Tibial artery (tissue), 4 donors: ENCODE measurements around the gene NTM.
"Not testable (repeated sequence)": the region's sequence is repeated elsewhere in the genome, so short reads cannot be mapped to it uniquely, and the experiment has no call there.

Experiments used
- DNase-seq, 2 donors: peaks; one replicate each; pipeline ENCODE4 v3.0.0-alpha.2; 2019
- H3K27ac ChIP-seq, 2 donors: fragments of 200-600 bp; sonication (generic) in 1 of 2; 1 replicate in 1 of 2; 2 replicates in 1 of 2; pipeline ENCODE4 v1.5.1; 2018 to 2019; ENCODE audit warnings: mild to moderate bottlenecking in 1 of 2
- H3K27me3 ChIP-seq, 2 donors: fragments of 200-600 bp; sonication (generic) in 1 of 2; one replicate each; pipeline versions ENCODE4 v1.5.1 to v1.6.0; 2016 to 2019
- H3K36me3 ChIP-seq, 3 donors: fragments of 200-600 bp; sonication (generic) in 2 of 3; one replicate each; pipeline ENCODE4 v1.5.1; 2016 to 2019; ENCODE audit warnings: mild to moderate bottlenecking in 2 of 3
- H3K4me1 ChIP-seq, 4 donors: fragments of 200-600 bp; sonication (generic) in 2 of 4; 1 replicate in 3 of 4; 2 replicates in 1 of 4; pipeline ENCODE4 v1.5.1; 2016 to 2019
- H3K4me3 ChIP-seq, 2 donors: fragments of 200-600 bp; sonication (generic) in 1 of 2; 1 replicate in 1 of 2; 2 replicates in 1 of 2; pipeline ENCODE4 v1.5.1; 2018 to 2019; ENCODE audit warnings: mild to moderate bottlenecking in 2 of 2
- H3K9me3 ChIP-seq, 3 donors: fragments of 200-600 bp; sonication (generic) in 1 of 3; one replicate each; pipeline ENCODE4 v1.5.1; 2016 to 2019
- CTCF ChIP-seq, 2 experiments: fragments of 200-600 bp in 1 of 2; fragments of 450-650 bp in 1 of 2; IDR thresholded peaks; one replicate each; pipeline ENCODE4 v1.5.1; 2017 to 2019; ENCODE audit warnings: antibody characterized with exemption in 2 of 2, mild to moderate bottlenecking in 1 of 2, moderate library complexity in 1 of 2
- intact Hi-C: fragments of 100-400 bp; cut with DNase I; formaldehyde crosslinking; loops from one replicate; pipeline ENCODE4 v1.15.0; 2023; ENCODE audit warnings: low total_unique reads

Gene NTM

GRCh38 chr11:131909426-131910177, 539.2 kb downstream of the NTM start:
- H3K9me3 ChIP-seq: no peaks in the 10 kb centered on the region
- peaks cover 0 to 20% (median 4%) of the 10 kb centered on the region in 4 donors for H3K4me1 ChIP-seq
- TF ChIP-seq CTCF (IDR thresholded peaks at IDR 0.05): no peak
- no peak overlapping the region for H3K27ac ChIP-seq
- H3K27me3 ChIP-seq: peaks cover 0 to 46% of the 10 kb centered on the region in 2 donors
- intact Hi-C loops: no loop called here
- no peak overlapping the region for H3K4me3 ChIP-seq
- H3K36me3 ChIP-seq: no peaks in the 10 kb centered on the region
- no peak for DNase-seq

GRCh38 chr11:131910178-131910522, 539.7 kb downstream of the NTM start:
- intact Hi-C loops: no loop called here
- Histone ChIP-seq H3K4me3 (peak overlapping the region; percentile 26 to 34), H3K36me3 (no peaks in the 10 kb centered on the region), H3K4me1 (peaks cover 0 to 20% (median 4%) of the 10 kb centered on the region in 4 donors), H3K9me3 (no peaks in the 10 kb centered on the region), H3K27ac (no peak overlapping the region), H3K27me3 (peaks cover 0 to 46% of the 10 kb centered on the region in 2 donors)
- no peak for TF ChIP-seq CTCF (IDR thresholded peaks at IDR 0.05)
- DNase-seq: no peak

DNA sequence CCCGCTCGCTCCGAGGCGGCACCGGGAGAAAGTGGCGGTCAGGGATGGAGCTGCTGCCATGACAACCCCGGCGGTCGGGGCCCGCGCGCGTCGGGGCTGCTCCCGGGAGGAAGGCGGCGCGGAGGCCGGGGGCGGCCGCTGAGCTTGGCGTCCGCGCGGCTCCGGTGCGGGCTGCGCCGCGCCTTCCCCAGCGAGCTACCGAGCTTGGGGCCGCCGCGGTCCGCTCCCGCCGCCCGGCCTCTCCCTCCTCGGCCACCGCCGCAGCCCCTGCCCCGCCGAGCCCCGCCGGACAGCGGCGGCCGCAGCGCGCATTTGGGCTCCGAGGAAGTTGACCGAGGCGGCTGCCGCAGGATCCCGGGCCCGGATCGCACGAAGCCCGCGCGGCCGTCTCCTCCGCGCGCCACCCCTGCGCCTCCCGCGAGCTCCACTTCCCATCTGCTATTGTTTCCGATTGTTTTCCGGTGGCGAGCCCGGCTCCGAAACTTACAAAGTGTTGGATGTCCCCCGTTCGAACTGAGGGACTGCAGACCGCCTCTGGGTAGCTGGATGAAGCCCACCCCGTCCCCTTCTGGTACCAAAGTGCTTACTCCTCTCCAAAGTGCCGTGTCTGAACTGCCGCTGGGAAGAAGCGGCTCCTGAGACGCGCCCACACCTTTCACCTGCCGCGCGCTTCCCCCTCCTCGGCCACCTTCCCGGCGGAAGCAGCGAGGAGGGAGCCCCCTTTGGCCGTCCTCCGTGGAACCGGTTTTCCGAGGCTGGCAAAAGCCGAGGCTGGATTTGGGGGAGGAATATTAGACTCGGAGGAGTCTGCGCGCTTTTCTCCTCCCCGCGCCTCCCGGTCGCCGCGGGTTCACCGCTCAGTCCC, 540.3 kb downstream of the NTM start:
- intact Hi-C loops: no loop called here
- Histone ChIP-seq H3K36me3 (no peaks in the 10 kb centered on the region), H3K9me3 (no peaks in the 10 kb centered on the region), H3K27ac (no peak overlapping the region), H3K4me3 (peak overlapping the region; percentile 26 to 34), H3K27me3 (peaks cover 0 to 46% of the 10 kb centered on the region in 2 donors), H3K4me1 (peaks cover 0 to 20% (median 4%) of the 10 kb centered on the region in 4 donors)
- no peak for TF ChIP-seq CTCF (IDR thresholded peaks at IDR 0.05)
- peak in 1 of 2 donors; percentile 44 for DNase-seq

- TF ChIP-seq CTCF (IDR thresholded peaks at IDR 0.05): peak in 1 of 2 experiments; percentile 16
- Histone ChIP-seq H3K4me1 (peaks cover 0 to 20% (median 4%) of the 10 kb centered on the region in 4 donors), H3K27me3 (peaks cover 0 to 49% of the 10 kb centered on the region in 2 donors), H3K4me3 (peak overlapping the region; percentile 26 to 34)
- intact Hi-C loops, H3K9me3 ChIP-seq, DNase-seq, H3K36me3 ChIP-seq, H3K27ac ChIP-seq: not testable (repeated sequence)
These were observed 541.1 kb downstream of the NTM start for GRCh38 chr11:131911388-131912032.

GRCh38 chr11:131912134-131912533, 541.7 kb downstream of the NTM start:
- H3K27me3 ChIP-seq: peaks cover 0 to 52% of the 10 kb centered on the region in 2 donors
- no peaks in the 10 kb centered on the region for H3K9me3 ChIP-seq
- H3K36me3 ChIP-seq: no peaks in the 10 kb centered on the region
- DNase-seq: no peak
- H3K4me3 ChIP-seq: no peak overlapping the region
- no peak overlapping the region for H3K27ac ChIP-seq
- TF ChIP-seq CTCF (IDR thresholded peaks at IDR 0.05): no peak
- peaks cover 0 to 20% (median 4%) of the 10 kb centered on the region in 4 donors for H3K4me1 ChIP-seq
- intact Hi-C loops: no loop called here
